NCI-H2196 (cell line): Measurements from ENCODE around the gene PRMT1.
"Not testable (repeated sequence)": the region's sequence is repeated elsewhere in the genome, so short reads cannot be mapped to it uniquely, and the experiment has no call there.

Experiments used
- DNase-seq: peaks from one replicate; lab custom pipeline; 2025; ENCODE audit not compliant: unreplicated experiment; lab: John Stamatoyannopoulos, UW

PRMT1 gene

GRCh38 chr19:49677231-49677900 lies at the start of gene PRMT1:
Gene PRMT1, plus strand, starts transcription at chr19:49677271. Its CDS starts 10 bp downstream, at chr19:49677281.
- DNase-seq = peak; percentile 37

DNA sequence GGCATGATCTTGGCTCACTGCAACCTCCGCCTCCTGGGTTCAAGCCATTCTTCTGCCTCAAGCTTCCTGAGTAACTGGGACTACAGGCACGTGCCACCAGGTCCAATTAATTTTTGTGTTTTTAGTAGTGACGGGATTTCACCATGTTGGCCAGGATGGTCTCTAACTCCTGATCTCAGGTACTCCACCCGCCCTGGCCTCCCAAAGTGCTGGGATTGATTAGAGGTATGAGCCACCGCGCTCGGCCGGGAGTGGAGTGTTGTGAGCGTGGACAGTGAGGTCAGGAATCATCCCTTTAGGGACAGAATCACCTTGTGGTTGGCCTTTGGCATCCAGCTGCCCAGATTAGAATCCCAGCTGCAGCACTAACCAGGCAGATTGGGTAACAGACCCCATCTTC lies 47.4 kb upstream of the PRMT1 start:
- no peak for DNase-seq

DNA sequence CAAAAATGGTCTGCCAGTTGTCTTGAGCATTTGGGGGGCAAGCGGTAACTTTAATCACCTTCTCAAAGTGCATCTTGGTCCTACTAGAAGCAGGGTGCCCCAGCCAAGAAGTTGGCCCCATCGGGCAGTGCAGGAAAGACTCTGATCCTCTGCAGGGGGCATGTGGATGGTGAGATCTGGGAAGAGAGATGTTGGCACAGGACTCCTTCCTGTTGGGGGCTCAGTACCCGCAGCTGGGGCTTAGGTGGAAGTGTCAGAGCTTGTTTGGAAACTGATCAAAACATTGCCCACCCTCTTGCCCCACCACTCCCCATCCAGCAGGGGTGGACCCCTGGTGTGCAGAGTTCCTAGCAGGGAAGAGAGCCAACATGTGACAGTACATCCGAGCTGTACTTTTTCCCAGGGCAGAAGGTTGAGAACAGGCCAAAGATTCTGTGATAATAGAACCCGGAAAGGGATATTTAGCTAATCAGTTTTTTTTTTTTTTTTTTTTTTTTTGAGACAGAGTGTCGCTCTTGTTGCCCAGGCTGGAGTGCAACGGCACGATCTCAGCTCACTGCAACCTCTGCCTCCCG lies 46.0 kb upstream of the PRMT1 start:
- no peak for DNase-seq

DNA sequence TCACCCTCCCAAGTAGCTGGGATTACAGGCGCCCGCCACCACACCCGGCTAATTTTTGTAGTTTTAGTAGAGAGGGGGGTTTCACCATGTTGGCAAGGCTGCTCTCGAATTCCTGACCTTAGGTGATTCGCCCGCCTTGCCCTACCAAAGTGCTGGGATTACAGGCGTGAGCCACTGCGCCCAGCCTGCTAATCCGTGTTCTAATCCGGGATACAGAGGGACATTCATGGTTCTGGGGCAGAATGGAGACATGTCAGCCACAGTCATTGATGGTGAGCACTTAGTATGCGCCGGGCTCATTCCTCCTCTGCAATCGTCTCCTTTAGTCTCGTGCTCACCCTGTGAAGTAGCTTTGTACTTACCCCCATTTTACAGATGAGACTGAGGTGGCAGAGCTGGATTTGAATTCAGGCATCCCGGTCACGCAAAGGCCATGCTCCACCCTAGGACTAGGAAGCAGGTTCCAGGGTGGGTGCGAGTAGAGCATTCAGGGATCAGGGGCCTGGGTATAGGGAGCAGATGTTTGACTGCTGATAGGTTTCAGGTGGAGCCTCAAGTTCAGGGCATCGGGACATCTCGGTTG lies 45.4 kb upstream of the PRMT1 start:
- no peak for DNase-seq

GRCh38 chr19:49632576-49632975 lies 44.5 kb upstream of the PRMT1 start:
- DNase-seq = no peak

GRCh38 chr19:49633273-49633672 lies 43.8 kb upstream of the PRMT1 start:
- DNase-seq = not testable (repeated sequence)

DNA sequence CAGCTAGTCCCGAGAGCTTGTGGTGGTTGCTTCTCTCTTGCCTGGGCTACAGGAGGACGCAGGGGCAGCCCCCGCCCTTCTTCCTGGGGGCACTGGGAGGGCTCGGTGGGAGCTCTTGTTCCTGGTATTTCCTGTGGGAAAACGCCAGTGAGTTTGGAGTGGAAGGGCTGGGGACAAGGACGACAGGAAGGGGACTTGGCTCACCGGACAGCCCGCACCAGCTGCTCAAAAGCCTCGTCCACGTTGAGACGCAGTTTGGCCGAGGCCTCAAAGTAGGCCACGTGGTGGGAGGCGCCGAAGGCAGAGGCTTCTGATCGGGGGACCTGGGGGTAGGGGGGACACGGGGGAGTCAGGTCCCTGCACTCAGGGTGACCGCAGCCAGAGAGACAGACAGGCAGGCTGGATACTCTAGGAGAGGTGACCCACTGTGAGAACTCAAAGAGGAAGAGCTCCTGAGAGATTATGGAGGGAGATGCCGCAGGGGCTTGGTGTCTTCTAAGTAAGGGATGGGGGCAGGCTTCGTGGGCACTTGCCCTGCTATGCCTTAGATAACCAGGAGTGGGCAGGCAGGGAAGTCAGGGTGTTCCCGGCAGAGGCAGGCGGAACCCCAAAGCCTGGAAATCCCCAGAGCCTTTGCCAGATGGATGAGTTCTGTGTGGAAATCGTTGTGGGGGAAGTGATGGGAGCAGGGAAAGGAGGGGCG lies 41.4 kb upstream of the PRMT1 start:
- DNase-seq = no peak

- no peak for DNase-seq
Observed at GRCh38 chr19:49636233-49636932, 40.7 kb upstream of the PRMT1 start.

DNA sequence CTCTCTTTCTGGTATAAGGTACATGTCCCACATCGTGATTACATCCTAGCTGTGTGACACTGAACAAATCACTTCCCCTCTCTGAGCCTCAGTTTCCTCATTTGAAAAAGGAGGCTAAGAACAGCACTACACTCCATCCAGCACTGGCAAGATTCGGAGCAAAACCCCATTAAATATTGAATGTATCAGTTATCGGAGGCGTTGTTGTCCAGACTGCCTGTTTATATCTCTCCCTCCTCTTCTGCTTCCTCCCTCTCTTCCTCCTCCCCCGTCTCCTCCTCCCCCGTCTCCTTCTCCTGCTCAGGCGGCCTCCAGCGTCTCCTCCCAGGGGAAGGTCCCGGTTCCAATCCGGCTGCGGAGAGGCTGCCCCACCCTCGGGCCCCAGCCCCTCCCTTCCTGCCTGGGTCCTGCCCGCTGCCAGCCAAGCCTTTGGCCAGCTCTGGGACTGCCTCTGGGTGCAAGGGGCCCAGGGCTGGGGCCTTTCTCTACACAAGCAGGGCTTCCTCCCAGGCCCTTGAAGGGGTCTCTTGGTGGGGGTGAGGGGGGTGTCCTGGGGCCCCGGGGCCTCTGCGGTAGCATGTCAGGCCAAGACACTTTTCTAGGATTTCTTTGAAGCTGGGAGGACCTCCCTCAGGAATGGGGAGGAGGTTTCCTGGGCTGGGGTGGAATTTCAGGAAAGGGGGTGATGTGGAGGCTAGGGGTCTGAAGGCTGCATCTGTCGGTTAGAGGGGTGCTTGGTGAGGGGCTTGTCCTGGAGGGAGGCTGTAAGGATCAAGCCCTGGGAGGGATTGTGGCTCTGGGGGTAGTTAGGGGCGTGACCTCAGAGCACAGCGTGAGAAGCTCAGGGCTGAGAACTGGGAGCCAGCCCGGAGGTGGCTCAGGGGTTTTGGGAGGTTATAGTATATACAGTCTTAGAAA lies 39.0 kb upstream of the PRMT1 start:
- DNase-seq = peak; percentile 34

DNA sequence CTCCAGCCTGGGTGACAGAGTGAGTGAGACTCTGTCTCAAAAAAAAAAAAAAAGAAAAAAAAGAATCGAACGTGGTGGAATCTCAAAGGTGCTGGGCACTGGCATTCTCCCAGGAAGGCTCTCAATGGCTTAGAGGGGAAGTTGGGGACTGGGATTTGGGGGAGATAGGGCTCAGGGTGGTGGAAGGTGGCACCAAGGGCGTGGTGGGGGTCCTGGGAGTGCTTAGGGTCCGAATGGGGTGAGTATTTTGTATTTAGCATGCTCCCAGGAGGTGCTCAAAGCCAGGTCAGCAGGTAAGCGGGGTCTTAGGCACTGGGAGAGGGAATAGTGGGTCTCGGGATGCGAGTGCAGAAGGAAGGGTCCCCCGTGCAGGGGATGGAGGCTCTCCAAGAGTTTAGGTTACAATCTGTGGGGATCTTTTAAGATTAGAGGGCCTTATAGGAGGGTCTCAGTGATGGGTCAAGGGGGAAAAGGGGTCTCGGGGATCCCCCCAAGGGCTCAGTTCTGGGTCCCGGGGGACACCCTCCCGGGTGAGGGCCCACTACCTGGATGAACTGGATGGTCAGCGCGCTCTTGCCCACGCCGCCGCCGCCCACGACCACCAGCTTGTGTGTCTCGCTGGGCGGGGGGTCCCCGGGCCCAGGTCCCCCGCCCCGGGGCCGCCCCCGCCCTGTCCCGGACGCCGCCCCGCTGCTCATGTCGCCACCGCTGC lies 37.5 kb upstream of the PRMT1 start:
- DNase-seq = no peak

DNA sequence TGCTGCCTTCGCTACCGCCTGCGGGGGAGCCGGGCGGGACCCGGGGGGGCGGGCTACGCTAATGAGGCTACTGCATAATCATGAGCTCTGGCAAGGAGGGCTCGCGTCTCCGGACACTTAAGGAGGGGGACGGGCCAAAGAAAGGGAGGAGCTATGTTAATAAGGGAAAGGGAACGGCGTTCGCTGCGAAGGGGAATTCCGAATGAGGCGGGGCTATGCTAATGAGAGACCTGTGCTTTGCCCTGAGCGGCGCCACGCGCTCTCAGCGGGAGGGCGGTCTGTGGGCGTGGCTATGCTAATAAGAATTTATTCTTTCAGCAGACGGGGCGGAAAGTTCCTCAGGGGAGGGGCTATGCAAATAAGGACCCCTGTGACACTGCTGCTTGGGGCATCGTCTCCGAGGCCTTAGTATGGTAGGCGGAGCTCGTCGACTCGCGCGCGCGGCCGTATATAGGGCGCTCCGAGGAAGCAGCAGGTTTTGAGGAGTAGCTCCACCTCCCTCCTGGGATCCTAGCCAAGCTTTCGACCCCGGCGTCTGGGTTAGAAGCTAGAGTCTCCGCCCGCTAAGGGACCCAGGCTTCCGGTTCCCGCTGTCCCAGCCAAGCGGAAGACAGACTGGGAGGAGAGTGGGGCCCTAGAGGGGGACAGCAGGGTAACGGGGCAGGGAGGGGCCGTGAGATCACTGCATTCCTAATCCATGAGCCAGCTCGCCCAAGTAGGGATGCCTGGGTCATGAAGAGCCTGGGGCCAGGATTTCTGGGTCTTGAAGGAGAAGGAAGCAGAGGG lies 36.8 kb upstream of the PRMT1 start, which contains the start of gene RRAS:
Gene RRAS, minus strand, starts transcription at position 31 of the 786 bp plus-strand sequence. CDS start 45 bp downstream, outside the sequence.
- peak; percentile 100 for DNase-seq

- DNase-seq = peak; percentile 100
Observed at GRCh38 chr19:49641688-49642491, 35.2 kb upstream of the PRMT1 start, which contains the start of gene SCAF1. Gene SCAF1, plus strand, starts transcription at chr19:49642209. Its CDS starts 2,818 bp downstream, at chr19:49645027.

GRCh38 chr19:49642492-49643035 lies 34.5 kb upstream of the PRMT1 start:
- no peak for DNase-seq

DNA sequence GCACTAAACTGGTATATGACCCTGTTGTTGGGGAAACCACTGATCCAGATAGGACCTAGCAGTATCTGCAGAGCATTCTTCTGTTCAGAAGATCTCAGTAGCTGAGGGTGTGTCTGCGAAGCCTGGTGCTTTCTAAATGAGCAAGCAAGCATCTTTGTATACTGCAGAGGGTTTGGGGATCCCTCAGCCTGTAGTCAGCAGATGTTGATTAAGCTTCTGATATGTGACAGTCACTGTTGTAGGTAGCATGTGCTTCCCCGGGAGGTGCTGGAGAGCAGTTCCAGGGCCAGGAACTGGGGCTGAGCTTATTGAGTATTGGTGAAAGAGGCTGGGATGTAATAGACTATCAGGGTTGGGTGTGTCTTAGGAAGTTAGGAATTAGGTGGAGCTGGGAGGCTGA lies 33.6 kb upstream of the PRMT1 start:
- DNase-seq = no peak

DNA sequence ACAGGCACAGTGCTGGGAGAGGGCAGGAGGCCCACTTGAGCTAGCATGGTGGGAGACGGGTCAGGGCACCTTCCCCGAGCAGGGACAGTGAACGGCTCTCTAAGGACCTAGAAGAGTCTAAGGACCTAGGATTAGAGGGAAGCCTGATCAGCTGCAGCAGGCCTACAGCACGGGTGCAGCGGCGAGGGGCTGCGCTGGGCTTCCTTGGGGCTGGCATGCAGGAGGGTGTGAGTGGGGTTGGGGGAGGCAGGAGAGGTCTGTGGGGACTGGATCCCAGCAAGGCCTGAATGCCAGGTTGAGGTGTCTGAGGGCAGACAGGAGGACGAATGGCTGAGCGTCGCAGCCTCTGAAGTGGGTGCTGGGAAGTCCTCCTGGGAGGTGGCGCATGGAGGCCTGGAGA lies 31.5 kb upstream of the PRMT1 start:
- no peak for DNase-seq

GRCh38 chr19:49645995-49646394 lies 31.1 kb upstream of the PRMT1 start:
- no peak for DNase-seq

DNA sequence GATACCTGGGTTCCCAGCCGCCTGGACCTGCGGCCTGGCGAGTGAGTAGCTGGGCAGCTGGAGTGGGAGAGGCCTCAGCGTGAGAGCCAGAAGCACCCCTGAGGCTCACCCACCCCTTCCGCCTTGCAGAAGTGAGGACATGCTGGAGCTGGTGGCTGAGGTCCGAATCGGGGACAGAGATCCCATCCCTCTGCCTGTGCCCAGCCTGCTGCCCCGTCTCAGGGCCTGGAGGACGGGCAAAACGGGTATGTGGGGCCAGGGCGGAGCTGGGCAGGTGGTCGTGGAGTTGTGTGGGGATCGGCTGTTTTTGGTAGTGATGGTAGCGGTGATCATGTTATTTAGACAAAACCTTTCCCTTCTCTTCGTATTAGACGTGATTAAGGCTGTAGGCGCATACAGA lies 30.5 kb upstream of the PRMT1 start:
- DNase-seq = no peak
